Embryonic facial prominence (tissue), 1 donor: Measurements from ENCODE around the gene ATP1A3.
"Not testable (repeated sequence)": the region's sequence is repeated elsewhere in the genome, so short reads cannot be mapped to it uniquely, and the experiment has no call there.

Experiments used
- DNase-seq: peaks from one replicate; pipeline ENCODE4 v3.0.0-alpha.2; 2016; ENCODE audit errors: extremely low spot score

Gene ATP1A3

DNA sequence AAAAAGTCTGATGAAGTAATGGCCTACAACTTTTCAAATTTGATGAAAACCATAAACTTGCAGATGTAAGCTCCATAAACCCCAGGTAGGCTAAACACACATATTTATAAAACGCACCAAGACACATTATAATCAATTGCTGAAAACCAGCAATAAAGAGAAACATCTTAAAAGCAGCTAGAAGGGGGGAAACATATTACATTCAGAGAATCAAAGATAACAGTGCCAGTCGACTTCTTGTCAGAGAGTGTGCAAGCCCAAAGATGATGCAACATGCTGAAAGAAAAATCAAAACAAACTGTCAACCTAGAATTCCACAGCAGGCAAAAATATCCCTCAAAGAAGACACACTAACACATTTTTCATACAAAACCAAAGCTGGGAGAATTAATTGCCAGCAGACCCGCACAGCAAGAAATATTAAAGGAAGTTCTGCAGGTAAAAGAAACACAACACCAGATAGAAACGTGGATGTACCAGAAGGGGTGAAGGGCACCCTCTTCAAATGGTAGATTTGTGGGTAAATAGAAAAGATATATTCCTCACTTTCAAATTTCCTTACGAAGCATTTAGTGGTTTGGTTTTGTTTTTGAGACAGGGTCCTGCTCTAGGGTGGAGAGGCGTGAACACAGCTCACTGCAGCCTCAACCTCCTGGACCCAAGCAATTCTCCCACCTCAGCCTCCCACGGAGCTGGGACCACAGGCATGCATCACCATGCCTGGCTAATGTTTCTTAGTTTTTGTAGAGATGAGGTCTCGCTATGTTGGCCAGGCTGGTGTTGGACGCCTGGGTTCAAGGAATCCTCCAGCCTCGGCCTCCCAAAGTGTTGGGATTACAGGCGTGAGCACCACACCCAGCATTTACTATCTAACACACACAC is 16.5 kb upstream of the ATP1A3 start:
- DNase-seq = no peak

DNA sequence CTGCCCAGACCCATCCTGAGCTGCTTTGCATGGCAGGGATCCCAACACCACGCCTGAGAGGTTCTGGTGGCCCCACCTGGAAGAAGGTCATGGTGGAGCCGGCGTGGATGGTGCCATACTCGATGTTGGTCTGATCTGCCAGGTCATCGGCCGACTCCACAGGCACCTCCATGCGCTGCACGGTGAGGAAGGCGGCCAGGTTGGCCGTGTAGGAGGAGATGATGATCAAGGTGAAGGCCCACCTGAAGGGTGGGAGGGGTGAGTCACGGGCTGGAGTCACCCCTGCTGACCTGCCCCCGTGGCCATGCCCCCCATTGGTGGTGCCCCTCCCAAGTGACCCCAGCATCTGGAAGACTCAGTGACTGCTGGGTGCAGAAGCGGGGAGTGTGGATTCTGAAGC is 12.5 kb upstream of the ATP1A3 start:
- DNase-seq = no peak

DNA sequence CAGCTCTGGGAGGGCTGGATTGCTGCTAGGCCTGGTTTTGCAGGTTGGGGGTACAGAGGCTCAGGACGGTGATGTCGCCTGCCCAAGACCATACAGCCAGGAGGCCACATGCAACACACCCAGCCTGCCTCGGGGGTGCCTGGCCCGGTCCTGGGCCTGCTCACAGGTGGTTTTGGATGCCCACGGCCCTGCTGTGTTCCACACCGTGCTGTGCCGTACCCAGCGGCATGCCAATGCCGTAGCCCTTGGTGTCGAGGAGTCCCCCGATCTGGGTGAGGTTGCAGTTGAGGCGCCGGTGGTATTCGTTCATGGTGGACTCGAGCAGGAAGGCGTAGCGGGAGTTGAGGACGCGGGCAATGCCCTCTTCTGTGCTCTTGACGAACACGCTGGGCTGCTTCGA is 11.5 kb upstream of the ATP1A3 start:
- no peak for DNase-seq

DNA sequence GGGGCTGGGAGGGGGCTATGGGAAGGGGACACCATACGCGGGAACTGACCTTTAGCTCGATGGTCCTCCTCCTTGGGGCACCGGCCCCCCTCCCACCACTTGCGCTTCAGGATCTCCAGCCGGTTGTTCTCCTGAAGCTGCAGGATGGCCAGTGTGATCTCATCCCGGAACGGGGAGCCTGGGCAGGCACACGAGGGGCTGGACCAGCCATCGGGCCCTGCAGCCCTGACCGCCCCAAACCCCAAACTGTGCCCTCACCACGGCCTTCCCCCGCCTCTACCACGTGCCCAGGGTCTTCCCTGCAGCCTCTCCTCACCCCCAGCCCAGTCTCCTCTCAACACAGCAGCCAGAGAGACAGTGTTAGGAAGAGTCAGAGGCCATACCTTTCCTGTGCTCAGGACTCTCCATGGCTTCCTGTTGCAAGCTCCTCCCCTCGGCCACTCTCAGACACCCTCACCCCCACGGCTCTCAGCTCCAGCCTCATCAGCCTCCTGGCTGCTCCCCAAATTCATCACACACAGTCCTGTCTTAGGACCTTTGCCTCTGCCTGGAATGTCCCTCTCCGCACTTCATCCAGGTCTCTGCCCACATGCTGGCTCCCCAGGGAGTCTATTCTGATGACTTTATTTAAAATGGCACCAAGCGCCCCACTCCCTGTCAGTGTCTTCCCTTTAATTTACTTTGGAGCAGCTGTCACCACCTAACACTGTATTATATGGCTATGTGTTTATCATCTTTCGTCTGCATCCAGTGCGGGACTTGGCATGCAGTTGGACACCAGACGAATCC is 9.7 kb upstream of the ATP1A3 start:
- DNase-seq = no peak

DNA sequence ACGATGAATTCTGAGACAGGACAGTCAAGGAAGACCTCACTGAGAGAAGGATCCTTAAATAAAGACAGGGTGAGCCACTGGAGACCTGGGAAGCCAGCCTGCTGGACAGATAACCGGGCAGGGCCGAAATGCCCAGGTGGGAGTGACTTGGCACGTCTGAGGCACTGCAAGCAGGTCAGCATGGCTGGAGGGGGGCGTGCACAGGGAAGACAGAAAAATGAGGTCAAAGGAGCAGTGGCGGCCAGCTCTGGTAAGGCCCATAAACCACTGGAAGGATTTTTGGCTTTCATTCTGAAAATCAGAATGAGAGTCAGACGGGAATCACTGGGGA is 5.8 kb upstream of the ATP1A3 start:
- DNase-seq = no peak

DNA sequence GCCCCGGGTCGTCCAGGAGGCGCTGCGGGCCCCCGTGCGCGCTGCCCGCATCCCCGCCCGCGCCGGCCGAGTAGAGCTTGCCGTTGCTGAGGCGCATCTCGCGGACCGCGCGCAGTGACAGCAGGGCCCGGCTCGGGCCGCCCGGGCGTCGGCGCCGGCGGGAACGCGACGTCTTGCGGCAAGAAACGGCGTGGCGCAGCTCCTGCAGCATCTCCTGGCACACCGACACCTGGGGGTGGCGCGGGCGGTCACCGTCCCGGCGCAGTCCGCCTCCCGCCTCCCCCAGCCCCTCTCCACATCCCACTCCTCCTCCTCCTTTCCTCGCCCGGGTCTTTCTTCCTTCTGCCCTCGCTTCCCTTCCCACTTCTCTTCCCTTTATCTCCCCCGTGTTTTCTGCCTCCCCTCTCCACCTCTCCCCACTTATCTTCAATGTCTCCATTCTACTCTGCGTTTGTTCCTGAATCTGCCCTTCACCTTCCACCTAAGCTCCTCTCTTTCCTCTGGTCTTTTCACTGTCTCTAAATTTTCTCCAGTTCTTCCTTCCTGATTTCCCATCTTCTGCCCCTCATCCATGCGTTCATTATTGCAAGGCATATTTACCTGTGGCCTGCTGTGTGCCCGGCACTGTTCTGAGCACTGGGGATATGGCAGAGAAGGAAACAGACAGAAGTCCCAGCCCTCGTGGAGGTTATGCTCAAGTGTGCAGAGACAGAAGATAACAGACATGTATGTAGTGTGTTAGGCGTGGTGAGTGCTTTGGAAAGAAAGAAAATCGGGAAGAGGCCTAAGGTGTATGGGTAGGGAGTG is 5.2 kb upstream of the ATP1A3 start:
- no peak for DNase-seq

DNA sequence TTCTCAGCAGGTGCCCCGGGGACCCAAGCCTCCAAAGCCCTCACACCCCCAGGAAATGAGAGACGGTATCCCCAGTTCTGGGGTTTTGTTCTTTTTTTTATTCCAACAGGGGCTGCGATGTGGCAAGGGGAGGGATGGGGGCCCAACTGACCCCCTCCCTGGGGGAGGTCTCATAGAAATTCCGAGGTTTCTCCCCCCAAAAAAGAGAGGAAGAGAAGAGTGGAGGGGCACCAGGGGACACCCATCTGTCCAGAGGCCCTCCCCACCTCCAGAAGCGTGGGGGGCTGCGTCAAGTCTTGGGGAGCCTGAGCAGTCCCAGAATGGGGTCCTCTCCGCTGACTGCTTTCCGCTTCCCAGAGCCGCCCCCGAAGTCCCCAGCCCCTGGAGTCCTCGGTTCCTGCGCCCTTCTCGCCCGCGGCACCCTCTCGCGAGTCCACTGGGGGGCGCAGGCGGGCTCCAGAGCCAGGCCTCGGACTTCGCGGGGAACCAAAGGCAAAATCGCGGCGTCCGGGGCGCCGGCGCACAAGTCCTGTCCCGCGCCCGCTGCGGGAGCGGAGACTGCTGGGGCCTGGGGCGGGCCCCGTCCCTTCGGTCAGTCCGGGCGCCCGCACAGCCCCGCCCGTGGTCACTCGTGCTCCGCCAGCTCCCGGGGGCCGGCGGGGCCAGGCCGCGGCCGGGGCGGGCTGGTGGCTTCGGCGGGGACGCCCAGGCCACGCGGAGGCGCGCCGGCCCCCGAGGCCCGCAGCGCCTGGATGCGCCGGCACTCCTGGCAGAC is 4.4 kb upstream of the ATP1A3 start:
- no peak for DNase-seq

DNA sequence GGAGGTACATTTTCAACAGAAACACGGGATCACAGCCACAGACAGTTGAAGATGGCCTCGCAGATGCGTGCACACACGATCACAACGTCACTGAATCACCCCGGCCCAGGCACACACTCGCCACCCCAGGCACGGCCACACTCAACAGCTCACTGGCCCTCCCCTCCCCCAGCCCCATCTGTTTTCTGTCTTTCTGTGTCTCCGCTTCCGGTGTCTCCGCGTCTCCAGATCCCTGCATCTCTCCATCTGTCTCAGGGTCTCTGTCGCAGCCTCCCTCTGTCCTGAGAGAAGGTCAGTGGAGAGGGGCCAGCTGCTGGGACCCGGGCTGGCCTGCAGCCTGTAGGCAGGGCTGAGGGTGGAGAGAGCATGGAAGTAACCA is 3.8 kb upstream of the ATP1A3 start:
- no peak for DNase-seq

DNA sequence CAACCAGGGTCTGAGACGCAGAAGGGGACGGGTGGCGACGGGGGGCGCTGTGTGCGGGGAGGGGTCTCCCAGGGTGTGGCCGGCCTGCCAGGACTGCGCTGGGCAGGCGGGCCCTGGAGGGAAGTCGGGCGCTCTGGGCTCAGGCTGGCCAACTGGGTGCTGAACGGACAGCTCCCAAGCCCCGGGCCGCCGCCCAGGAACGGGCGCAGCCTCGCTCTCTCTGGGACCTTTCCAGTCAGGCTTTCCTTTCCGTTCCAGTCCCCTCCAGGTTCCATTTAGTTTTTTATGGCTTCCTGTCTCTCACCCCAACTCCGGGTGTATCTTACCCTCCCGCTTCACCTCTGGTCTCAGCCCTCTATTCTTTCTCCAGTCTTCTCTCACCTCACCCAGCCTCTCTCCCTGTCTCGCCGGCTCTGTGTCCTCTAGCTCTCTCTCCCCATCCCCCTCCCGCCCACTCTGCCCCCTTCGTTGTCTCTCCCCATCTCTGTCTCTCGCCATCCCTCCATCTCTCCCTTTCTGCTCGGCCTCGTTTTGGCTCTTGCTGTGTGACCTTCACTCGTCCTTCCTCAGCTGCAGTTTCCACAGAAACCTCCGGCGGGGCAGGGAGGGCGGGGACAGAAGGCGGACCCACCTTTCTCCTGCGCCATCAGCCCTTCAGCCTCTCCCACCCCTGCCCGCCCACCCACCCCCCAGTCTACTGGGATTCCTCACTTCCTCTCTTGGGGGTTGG is 3.3 kb upstream of the ATP1A3 start:
- DNase-seq = no peak

DNA sequence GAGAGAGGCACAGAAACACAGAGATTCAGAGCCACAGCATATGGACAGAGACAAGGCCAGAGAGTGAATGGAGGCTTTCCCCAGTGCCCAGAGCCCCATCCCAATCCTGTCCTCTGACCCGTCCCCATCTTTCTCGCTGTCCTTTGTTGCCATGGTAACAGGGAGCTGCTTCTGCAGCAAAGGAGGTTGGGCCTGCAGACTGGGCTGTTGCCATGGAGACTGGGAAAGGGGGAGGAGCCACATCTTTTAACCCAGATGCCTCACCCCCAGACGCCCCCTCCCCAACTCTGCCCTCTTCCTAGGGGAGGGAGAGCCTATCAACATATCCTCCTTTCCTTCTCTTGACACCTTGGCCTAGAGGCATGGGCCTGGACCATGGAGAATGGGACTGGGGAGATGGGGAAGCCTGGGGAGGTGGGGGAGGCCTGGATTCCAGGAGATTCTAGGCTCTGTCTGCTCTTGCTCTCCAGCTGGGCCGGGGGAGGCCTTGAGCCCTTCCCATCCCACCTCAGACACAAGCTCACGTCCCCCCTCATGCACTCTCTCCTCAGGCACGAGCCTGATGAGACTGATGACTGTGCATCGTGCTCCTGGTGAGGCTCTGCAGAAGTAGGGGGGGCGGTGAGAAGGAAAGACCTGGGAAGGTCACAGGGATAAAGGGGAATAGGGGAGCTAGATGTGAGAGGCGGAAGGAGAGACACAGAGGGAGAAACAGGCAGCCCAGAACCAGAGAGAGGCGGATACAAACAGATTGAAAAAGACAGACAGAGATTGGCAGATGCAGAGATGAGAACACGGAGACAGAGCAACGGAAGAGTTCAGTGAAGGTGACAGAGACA is 2.1 kb upstream of the ATP1A3 start:
- DNase-seq = no peak

DNA sequence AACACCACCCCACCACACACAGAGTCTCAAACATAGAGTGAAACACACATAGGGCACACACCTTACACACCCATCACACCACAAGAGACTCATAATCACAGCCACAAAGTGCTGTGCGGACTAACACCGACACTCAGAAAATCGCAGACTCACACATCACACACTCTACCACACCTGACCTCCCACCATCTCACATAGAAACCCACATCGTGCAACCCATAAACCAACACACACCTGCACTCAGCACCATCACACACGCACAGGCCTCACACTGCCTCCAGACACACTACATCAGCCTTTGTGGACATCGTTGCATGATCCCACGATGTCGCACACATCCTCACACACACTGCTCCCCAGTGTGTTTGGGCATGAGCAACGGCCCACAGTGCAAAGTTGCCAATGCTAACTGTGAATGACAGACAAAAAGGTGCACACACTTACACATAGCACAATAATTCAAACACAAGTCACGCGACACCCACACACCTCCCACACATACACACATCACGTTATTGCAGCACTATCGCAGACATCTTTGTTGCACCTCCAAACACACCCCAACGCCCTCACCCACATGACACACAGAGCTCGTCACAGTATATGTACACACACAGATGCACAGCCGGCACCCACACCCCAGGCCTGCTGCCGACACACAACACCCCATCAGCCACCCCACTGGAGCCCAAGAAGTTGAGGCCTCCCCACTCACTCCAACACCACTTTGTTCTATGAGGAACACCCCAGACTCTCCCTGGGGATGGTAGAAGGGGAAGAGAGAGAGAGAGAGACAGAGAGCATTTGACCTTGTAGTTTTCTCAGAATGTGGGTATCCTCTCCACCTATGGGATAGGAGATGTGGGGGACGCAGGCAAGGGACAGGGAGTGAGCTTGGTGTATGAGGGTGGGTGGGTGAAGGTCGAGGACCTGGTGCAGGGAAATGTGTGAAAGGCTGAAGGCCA is 1.2 kb upstream of the ATP1A3 start:
- no peak for DNase-seq

DNA sequence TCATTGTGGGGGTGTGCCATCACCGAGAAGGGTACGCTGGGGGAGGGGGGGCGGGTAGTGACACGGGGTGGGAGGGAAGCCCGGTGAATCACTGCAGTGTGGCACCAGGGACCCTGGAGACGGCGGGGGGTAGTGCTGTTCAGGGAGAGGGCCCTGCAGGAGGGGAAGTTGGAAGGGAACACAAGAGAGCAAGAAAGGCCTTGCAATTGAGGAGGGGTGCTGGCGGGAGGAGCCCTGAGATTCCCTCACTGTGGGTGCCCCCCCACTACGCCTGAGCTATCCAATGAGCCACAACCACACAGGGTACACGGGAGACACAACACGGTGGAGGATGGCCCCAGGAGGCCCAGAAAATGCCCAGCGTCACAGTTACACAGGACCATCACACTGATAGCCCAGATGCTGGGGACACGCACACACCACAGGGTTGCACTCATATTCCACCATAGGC is 516 bp upstream of the ATP1A3 start:
- no peak for DNase-seq

DNA sequence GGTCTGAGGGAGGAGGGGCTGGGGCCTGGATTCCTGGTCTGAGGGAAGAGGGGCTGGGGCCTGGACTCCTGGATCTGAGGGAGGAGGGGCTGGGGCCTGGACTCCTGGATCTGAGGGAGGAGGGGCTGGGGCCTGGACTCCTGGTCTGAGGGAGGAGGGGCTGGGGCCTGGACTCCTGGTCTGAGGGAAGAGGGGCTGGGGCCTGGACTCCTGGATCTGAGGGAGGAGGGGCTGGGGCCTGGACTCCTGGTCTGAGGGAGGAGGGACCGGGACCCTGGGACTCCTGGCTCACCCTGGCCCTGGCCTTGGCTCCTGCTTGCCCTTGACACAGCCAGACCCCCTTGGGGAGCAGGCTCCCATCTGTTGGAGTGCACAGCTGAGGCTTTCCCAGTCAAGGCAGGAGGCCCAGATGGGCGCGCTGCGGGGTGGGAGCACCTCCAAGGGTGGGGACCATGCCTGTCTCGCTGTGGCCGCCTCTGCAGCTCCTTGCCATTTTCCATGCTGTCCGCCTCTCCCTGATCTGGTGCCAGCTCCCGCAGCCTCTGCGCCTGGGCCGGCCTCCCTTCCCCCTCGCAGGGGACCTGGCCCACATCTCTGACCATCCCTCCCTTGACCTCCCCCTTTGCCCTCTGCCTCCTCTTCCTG is 2.0 kb downstream of the ATP1A3 start:
- not testable (repeated sequence) for DNase-seq

DNA sequence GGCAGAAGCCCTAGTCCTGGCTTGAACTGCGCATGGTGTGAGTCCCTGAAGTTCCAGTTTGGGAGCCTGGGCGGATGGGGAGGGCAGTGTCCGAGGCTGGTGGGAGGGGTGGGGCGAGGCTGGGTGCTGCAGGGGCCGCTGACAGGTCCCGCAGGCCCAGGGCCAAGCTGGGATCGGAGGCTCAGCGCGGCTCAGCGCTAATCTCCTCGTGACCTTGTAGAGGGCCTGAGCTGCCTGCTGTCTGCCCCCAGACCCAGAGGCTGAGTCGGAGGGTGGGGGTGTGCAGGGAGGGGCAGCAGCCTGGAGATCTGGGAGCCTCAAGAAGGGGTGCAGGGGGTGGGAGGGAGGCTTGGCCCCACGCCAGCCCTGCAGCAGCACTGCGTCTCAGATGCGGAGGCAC is 3.0 kb downstream of the ATP1A3 start:
- DNase-seq = no peak

DNA sequence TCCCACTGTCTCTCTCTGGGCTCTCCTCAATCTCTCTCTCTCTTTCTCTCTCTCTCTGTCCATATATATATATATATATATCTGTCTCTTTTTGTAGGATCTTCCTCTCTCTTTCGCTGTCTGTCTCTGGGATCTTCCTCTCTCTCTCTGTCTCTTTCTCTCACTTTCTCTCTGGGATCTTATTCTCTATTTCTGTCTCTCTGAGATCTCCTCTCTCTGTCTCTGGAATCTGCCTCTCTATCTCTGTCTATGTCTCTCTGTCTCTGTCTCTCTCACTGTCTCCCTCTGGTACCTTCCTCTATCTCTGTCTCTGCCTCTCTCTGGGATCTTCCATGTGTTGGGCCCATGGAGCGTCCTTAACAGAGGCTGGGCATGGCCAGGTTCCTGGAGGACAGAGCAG is 3.4 kb downstream of the ATP1A3 start:
- DNase-seq = no peak

DNA sequence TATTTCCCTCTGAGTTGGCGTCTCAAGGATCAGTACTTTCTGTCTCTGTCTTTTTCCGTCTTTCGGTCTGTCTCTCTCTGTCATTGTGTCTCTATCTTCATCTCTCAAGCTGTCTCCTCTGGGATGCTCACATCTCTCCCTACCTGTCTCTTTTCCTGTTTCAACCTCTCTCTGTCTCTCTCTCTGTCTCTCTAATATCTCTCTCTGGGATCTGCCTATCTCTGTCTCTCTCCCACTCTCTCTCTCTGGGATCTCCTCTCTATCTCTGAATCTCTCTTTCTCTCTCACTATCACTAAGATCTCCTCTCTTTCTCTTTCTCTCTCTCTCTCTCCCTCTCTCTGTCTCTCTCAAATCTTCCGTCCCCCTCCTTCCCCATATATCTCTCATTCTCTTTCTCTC is 4.0 kb downstream of the ATP1A3 start:
- no peak for DNase-seq

DNA sequence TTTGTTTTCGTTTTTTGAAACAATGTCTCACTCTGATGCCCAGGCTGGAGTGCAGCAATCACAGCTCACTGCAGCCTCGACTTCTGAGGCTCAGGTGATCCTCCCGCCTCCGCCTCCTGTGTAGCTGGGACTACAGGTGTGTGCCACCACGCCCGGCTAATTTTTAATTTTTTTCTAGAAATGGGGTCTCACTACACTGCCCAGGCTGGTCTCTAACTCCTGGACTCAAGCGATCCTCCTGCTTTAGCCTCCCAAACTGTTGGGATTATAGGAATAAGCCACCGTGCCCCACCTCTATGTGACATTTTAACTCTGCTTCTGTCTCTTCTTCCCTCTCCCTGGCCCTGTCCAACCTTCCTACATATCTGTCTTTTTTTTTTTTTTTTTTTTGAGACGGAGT is 5.1 kb downstream of the ATP1A3 start:
- no peak for DNase-seq

DNA sequence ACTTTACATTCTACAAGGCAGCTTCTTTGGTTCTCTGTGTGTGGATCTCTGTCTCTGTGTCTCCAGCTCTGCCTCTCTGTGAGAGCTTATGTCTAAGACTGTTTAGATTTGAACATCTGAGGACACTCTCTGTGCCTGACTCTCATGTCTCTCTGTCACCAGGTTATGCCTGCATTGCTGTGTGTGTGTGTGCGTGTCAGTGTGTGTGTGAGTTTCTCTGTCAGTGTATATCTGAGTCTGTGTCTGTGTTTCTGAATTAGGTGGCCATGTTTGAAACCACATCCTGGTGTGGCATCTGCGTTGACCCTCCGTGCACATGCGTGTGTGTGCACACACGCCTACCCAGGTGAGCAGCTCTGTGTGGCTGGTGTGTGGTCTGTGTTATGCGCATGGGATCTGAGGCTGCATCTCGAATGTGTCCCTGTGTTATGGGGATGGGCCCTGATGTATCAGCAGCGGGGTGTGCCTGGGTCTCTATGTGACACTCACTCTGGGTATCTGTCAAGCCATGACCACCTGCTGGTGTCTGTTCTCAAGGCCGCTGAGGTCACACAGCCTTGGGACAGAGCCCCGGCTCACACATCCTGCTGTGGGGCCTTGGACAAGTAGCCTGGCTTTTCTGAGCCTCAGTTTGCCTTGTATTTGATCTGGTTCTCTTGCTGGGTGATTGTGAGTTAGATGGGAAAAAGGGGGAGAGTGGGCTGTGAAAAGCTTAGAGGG is 6.7 kb downstream of the ATP1A3 start:
- DNase-seq = no peak
